Omental fat pad (tissue), 4 donors: Measurements from ENCODE around the gene NUP210L. TPM values are rescaled to one million over a fixed set of nuclear protein-coding genes. Genes with fewer than 3 reads are reported as not detected.

Experiments used
- ATAC-seq: fragments of 150-250 bp; one replicate; pipeline ENCODE4 v1.9.1; 2016; ENCODE audit warnings: mild to moderate bottlenecking, moderate library complexity; ENCODE audit not compliant: low FRiP score
- DNase-seq: peaks from one replicate; pipeline ENCODE4 v3.0.0-alpha.2; 2019; ENCODE audit warnings: low spot score
- CTCF ChIP-seq, 3 donors: fragments of 450-650 bp; IDR thresholded peaks; one replicate each; pipeline ENCODE4 v1.5.1; 2016 to 2017; ENCODE audit warnings: antibody characterized with exemption in 3 of 3, mild to moderate bottlenecking in 3 of 3, moderate library complexity in 2 of 3
- total RNA-seq, 4 donors: library from RNA; depleted of rRNA; stranded (reverse); fragments of >200 nt; gene quantifications; one replicate each; pipeline ENCODE4 v1.1.0, GENCODE V29; 2016

Gene NUP210L
- total RNA-seq, 4 donors from 2014 or later, result 0.06 to 0.12 (median 0.09) TPM; not detected in 1

- ATAC-seq (no peak), DNase-seq (no peak)
- no peak for TF ChIP-seq CTCF (IDR thresholded peaks at IDR 0.05)
Measured at GRCh38 chr1:153953859-153954365, 201.0 kb downstream of the NUP210L start.

- DNase-seq (no peak), ATAC-seq (no peak)
- TF ChIP-seq CTCF (IDR thresholded peaks at IDR 0.05), result no peak
Measured at GRCh38 chr1:153951801-153952200, 203.1 kb downstream of the NUP210L start.

GRCh38 chr1:153951183-153951582, 203.7 kb downstream of the NUP210L start:
- ATAC-seq (no peak), DNase-seq (no peak)
- no peak for TF ChIP-seq CTCF (IDR thresholded peaks at IDR 0.05)

- TF ChIP-seq CTCF (IDR thresholded peaks at IDR 0.05), result peak in 2 of 3 donors; percentile 29 to 76
- no peak for DNase-seq
- ATAC-seq, result peak; percentile 85
Measured at GRCh38 chr1:153946622-153947241, 208.1 kb downstream of the NUP210L start, which contains the start of gene DENND4B. TSS of gene DENND4B (minus strand) at chr1:153946718. CDS start at chr1:153944374, 2,344 bp downstream.

- ATAC-seq (peak; percentile 77), DNase-seq (peak; percentile 65)
- no peak for TF ChIP-seq CTCF (IDR thresholded peaks at IDR 0.05)
Measured at GRCh38 chr1:153945795-153946621, 208.9 kb downstream of the NUP210L start.

GRCh38 chr1:153945131-153945794, 209.6 kb downstream of the NUP210L start:
- DNase-seq, result no peak
- no peak for TF ChIP-seq CTCF (IDR thresholded peaks at IDR 0.05)

More at GRCh38 chr1:153945131-153945794, 209.6 kb downstream of the NUP210L start:
- ATAC-seq, result peak; percentile 4
